Loucy (cell line): ENCODE data around the gene URI1.

Experiments used
- H2AFZ ChIP-seq: fragments of 200-600 bp; sonication (generic); 2 replicates; pipeline ENCODE4 v1.6.0; 2016; ENCODE audit warnings: antibody characterized with exemption, mild to moderate bottlenecking, low read length, moderate library complexity
- H3F3A ChIP-seq: fragments of 200-600 bp; 2 replicates; pipeline ENCODE4 v1.6.0; 2016; ENCODE audit warnings: antibody characterized with exemption, low read depth, mild to moderate bottlenecking
- H3K27me3 ChIP-seq: fragments of 200-600 bp; sonication (generic); 2 replicates; pipeline ENCODE4 v1.6.1; 2014; ENCODE audit warnings: low read length, mild to moderate bottlenecking; ENCODE audit not compliant: insufficient read depth, poor library complexity, severe bottlenecking
- H3K36me3 ChIP-seq: fragments of 200-600 bp; sonication (generic); 2 replicates; pipeline ENCODE4 v1.6.1; 2016; ENCODE audit warnings: low read length; ENCODE audit not compliant: insufficient read depth
- H3K4me1 ChIP-seq: fragments of 200-600 bp; sonication (generic); 2 replicates; pipeline ENCODE4 v1.5.1; 2014; ENCODE audit warnings: low read length, mild to moderate bottlenecking; ENCODE audit not compliant: insufficient read depth, poor library complexity, severe bottlenecking
- H3K4me2 ChIP-seq: fragments of 200-600 bp; sonication (generic); 2 replicates; pipeline ENCODE4 v1.6.0; 2014; ENCODE audit warnings: antibody characterized with exemption, low read length, low read depth, mild to moderate bottlenecking; ENCODE audit not compliant: poor library complexity, severe bottlenecking
- H3K4me3 ChIP-seq: fragments of 200-600 bp; sonication (generic); 2 replicates; pipeline ENCODE4 v1.5.1; 2014; ENCODE audit warnings: low read length, mild to moderate bottlenecking, mixed read lengths; ENCODE audit not compliant: poor library complexity, severe bottlenecking
- H3K79me2 ChIP-seq: fragments of 200-600 bp; sonication (generic); 2 replicates; pipeline ENCODE4 v1.6.1; 2014; ENCODE audit warnings: low read length; ENCODE audit not compliant: insufficient read depth
- H3K9ac ChIP-seq: fragments of 200-600 bp; sonication (generic); 2 replicates; pipeline ENCODE4 v1.6.0; 2014; ENCODE audit warnings: mild to moderate bottlenecking, low read depth, low read length, moderate library complexity; ENCODE audit not compliant: poor library complexity, severe bottlenecking
- H3K9me2 ChIP-seq: fragments of 200-600 bp; sonication (generic); replicated peaks from 2 replicates; pipeline ENCODE4 v1.6.1; 2016; ENCODE audit warnings: low read depth, low read length, mixed read lengths
- H3K9me3 ChIP-seq: fragments of 200-600 bp; sonication (generic); 2 replicates; pipeline ENCODE4 v1.6.1; 2014; ENCODE audit warnings: mild to moderate bottlenecking, antibody characterized with exemption, low read length, low read depth; ENCODE audit not compliant: insufficient read depth
- H4K20me1 ChIP-seq: fragments of 200-600 bp; sonication (generic); 2 replicates; pipeline ENCODE4 v1.6.0; 2014; ENCODE audit warnings: antibody characterized with exemption, low read length, mild to moderate bottlenecking; ENCODE audit not compliant: insufficient read depth, poor library complexity, severe bottlenecking
- CTCF ChIP-seq: fragments of 200-600 bp; sonication (generic); conservative IDR thresholded peaks from 2 replicates; pipeline ENCODE4 v1.5.1; 2014; ENCODE audit warnings: mild to moderate bottlenecking, antibody characterized with exemption, low read length
- EZH2phosphoT487 ChIP-seq: fragments of 200-600 bp; IDR thresholded peaks from 2 replicates; pipeline ENCODE4 v1.6.1; 2018; ENCODE audit warnings: antibody characterized with exemption, mild to moderate bottlenecking, moderate library complexity, borderline replicate concordance

The URI1 gene

GRCh38 chr19:30044273-30045248 is 102.5 kb downstream of the URI1 start:
- no peaks in the 10 kb centered on the region for H3K36me3 ChIP-seq
- H2AFZ ChIP-seq, result no peak overlapping the region
- no peaks in the 10 kb centered on the region; the same call in 1 of the 2 replicates for H3K9me3 ChIP-seq
- no peaks in the 10 kb centered on the region for H3K79me2 ChIP-seq
- H3K27me3 ChIP-seq, result no peaks in the 10 kb centered on the region
- H4K20me1 ChIP-seq, result no peaks in the 10 kb centered on the region
- no peak overlapping the region for H3K4me2 ChIP-seq
- no peak overlapping the region for H3K9ac ChIP-seq
- H3K4me3 ChIP-seq, result no peak overlapping the region
- H3K4me1 ChIP-seq, result peaks cover 22% of the 10 kb centered on the region
- TF ChIP-seq CTCF (no peak), EZH2phosphoT487 (no peak)
- no peaks in the 10 kb centered on the region for H3F3A ChIP-seq
- no peaks in the 10 kb centered on the region for H3K9me2 ChIP-seq

GRCh38 chr19:30046522-30046921 is 104.5 kb downstream of the URI1 start:
- Histone ChIP-seq H2AFZ (no peak overlapping the region), H3K36me3 (no peaks in the 10 kb centered on the region), H3K9ac (no peak overlapping the region), H3K9me2 (no peaks in the 10 kb centered on the region), H3K27me3 (no peaks in the 10 kb centered on the region), H3K9me3 (no peaks in the 10 kb centered on the region), H3K79me2 (no peaks in the 10 kb centered on the region), H3K4me2 (peak overlapping the region; percentile 46), H3K4me1 (peaks cover 22% of the 10 kb centered on the region), H3K4me3 (peak overlapping the region; percentile 14), H3F3A (no peaks in the 10 kb centered on the region), H4K20me1 (no peaks in the 10 kb centered on the region)
- TF ChIP-seq CTCF (peak; percentile 87), EZH2phosphoT487 (no peak)

- Histone ChIP-seq H3K9me3 (no peaks in the 10 kb centered on the region), H3K79me2 (no peaks in the 10 kb centered on the region), H3K4me3 (no peak overlapping the region), H3K4me2 (peak overlapping the region; percentile 46), H3K27me3 (no peaks in the 10 kb centered on the region), H3K9ac (no peak overlapping the region), H3K9me2 (no peaks in the 10 kb centered on the region), H3K36me3 (no peaks in the 10 kb centered on the region), H4K20me1 (no peaks in the 10 kb centered on the region), H3K4me1 (peaks cover 22% of the 10 kb centered on the region), H3F3A (no peaks in the 10 kb centered on the region), H2AFZ (no peak overlapping the region)
- no peak for TF ChIP-seq EZH2phosphoT487
- no peak for TF ChIP-seq CTCF
These were observed 105.4 kb downstream of the URI1 start for GRCh38 chr19:30047432-30047831.
